ENCODE data around the gene KAT6B. TPM values are rescaled to one million over a fixed set of nuclear protein-coding genes. Genes with fewer than 3 reads are reported as not detected.

KAT6B gene
- total and polyA plus RNA-seq, 2 donors (not counting 1 experiment from before 2014, with no cell fraction given): 3.9 to 37.8 TPM

DNA sequence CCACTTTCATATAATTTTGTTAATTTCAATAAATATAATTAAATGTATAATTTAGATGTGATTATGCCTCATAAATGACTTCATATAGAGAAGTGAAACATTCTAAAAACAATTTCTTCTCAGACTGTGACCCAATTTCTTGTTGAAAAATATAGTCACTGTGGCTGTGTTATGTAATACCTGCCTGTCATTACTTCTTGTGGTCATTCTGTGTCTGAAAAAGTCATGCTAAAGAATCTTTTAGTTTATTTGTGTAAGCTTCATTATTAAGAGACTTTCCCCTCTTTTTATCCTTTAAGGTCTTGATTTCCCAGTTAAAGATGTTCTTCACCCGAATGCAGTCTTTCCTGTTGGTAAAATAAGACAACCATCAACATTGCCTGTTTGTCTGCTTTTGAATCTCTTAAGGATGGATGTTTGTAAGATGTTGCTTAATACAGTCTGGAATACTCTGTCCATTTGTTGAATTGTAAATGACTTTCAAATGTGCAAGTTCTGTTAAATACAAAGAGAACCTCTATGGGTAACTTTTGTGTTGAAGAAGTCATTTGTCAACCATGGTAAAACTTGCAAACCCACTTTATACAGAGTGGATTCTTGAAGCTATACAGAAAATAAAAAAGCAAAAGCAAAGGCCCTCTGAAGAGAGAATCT is 16.0 kb downstream of the KAT6B start:
- Histone ChIP-seq H3K9me3 (ENCODE audit: control insufficient read depth, insufficient read depth, low read depth, low read length) (no peaks in the 10 kb centered on the region), H3K9ac (ENCODE audit: insufficient read depth, low read length) (no peak overlapping the region), H2AFZ (ENCODE audit: low read length) (no peak overlapping the region), H3K27me3 (ENCODE audit: control insufficient read depth, insufficient read depth, low read length) (no peaks in the 10 kb centered on the region), H3K36me3 (ENCODE audit: control insufficient read depth, insufficient read depth, low read length) (no peaks in the 10 kb centered on the region), H3K79me2 (ENCODE audit: control insufficient read depth, insufficient read depth, low read length) (peaks cover 7% of the 10 kb centered on the region), H3K4me1 (ENCODE audit: control insufficient read depth, extremely low read depth, insufficient read depth, low read length) (no peaks in the 10 kb centered on the region), H3K4me2 (ENCODE audit: extremely low read depth, insufficient read depth, low read length) (no peak overlapping the region), H3K4me3 (replicated peaks in 1 of 4; ENCODE audit: control extremely low read depth in 1 of 4, insufficient read depth in 1 of 4, low read depth in 3 of 4, low read length in 4 of 4) (no peak overlapping the region), H4K20me1 (ENCODE audit: control insufficient read depth, extremely low read depth, insufficient read depth, low read length) (no peaks in the 10 kb centered on the region), H3K27ac (ENCODE audit: insufficient read depth, low read length) (no peak overlapping the region)
- no peak for TF ChIP-seq EZH2 (IDR thresholded peaks at IDR 0.05; ENCODE audit: low read length, missing control alignments)
- TF ChIP-seq, protein P1, sequence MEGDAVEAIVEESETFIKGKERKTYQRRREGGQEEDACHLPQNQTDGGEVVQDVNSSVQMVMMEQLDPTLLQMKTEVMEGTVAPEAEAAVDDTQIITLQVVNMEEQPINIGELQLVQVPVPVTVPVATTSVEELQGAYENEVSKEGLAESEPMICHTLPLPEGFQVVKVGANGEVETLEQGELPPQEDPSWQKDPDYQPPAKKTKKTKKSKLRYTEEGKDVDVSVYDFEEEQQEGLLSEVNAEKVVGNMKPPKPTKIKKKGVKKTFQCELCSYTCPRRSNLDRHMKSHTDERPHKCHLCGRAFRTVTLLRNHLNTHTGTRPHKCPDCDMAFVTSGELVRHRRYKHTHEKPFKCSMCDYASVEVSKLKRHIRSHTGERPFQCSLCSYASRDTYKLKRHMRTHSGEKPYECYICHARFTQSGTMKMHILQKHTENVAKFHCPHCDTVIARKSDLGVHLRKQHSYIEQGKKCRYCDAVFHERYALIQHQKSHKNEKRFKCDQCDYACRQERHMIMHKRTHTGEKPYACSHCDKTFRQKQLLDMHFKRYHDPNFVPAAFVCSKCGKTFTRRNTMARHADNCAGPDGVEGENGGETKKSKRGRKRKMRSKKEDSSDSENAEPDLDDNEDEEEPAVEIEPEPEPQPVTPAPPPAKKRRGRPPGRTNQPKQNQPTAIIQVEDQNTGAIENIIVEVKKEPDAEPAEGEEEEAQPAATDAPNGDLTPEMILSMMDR (conservative IDR thresholded peaks at IDR 0.05 in 1 of 2, IDR thresholded peaks at IDR 0.05 in 1 of 2; ENCODE audit: low read depth in 1 of 2, low read length in 2 of 2): no peak
- DNase-seq (ENCODE audit: low read depth in 2 of 2): peak in 1 of 2 donors; percentile 29

GRCh38 chr10:74846958-74847357 is 20.6 kb downstream of the KAT6B start:
- Histone ChIP-seq H3K27me3 (ENCODE audit: control insufficient read depth, insufficient read depth, low read length) (no peaks in the 10 kb centered on the region), H3K27ac (ENCODE audit: insufficient read depth, low read length) (no peak overlapping the region), H3K79me2 (ENCODE audit: control insufficient read depth, insufficient read depth, low read length) (peaks cover 12% of the 10 kb centered on the region), H3K4me3 (replicated peaks in 1 of 4; ENCODE audit: control extremely low read depth in 1 of 4, insufficient read depth in 1 of 4, low read depth in 3 of 4, low read length in 4 of 4) (no peak overlapping the region), H3K4me1 (ENCODE audit: control insufficient read depth, extremely low read depth, insufficient read depth, low read length) (no peaks in the 10 kb centered on the region), H3K9me3 (ENCODE audit: control insufficient read depth, insufficient read depth, low read depth, low read length) (no peaks in the 10 kb centered on the region), H4K20me1 (ENCODE audit: control insufficient read depth, extremely low read depth, insufficient read depth, low read length) (no peaks in the 10 kb centered on the region), H2AFZ (ENCODE audit: low read length) (no peak overlapping the region), H3K4me2 (ENCODE audit: extremely low read depth, insufficient read depth, low read length) (no peak overlapping the region), H3K9ac (ENCODE audit: insufficient read depth, low read length) (no peak overlapping the region), H3K36me3 (ENCODE audit: control insufficient read depth, insufficient read depth, low read length) (no peaks in the 10 kb centered on the region)
- no peak for TF ChIP-seq EZH2 (IDR thresholded peaks at IDR 0.05; ENCODE audit: low read length, missing control alignments)
- TF ChIP-seq, protein P1 (conservative IDR thresholded peaks at IDR 0.05 in 1 of 2, IDR thresholded peaks at IDR 0.05 in 1 of 2; ENCODE audit: low read depth in 1 of 2, low read length in 2 of 2): no peak
- no peak for DNase-seq (ENCODE audit: low read depth in 2 of 2)

- Histone ChIP-seq H3K4me2 (ENCODE audit: extremely low read depth, insufficient read depth, low read length) (peak overlapping the region; percentile 6), H3K4me3 (replicated peaks in 1 of 4; ENCODE audit: control extremely low read depth in 1 of 4, insufficient read depth in 1 of 4, low read depth in 3 of 4, low read length in 4 of 4) (no peak overlapping the region), H3K36me3 (ENCODE audit: control insufficient read depth, insufficient read depth, low read length) (no peaks in the 10 kb centered on the region), H3K4me1 (ENCODE audit: control insufficient read depth, extremely low read depth, insufficient read depth, low read length) (peaks cover 4% of the 10 kb centered on the region), H3K9ac (ENCODE audit: insufficient read depth, low read length) (no peak overlapping the region), H3K79me2 (ENCODE audit: control insufficient read depth, insufficient read depth, low read length) (peaks cover 31% of the 10 kb centered on the region), H3K27me3 (ENCODE audit: control insufficient read depth, insufficient read depth, low read length) (no peaks in the 10 kb centered on the region), H3K27ac (ENCODE audit: insufficient read depth, low read length) (no peak overlapping the region), H4K20me1 (ENCODE audit: control insufficient read depth, extremely low read depth, insufficient read depth, low read length) (no peaks in the 10 kb centered on the region), H3K9me3 (ENCODE audit: control insufficient read depth, insufficient read depth, low read depth, low read length) (no peaks in the 10 kb centered on the region), H2AFZ (ENCODE audit: low read length) (no peak overlapping the region)
- no peak for DNase-seq (ENCODE audit: low read depth in 2 of 2)
- no peak for TF ChIP-seq EZH2 (IDR thresholded peaks at IDR 0.05; ENCODE audit: low read length, missing control alignments)
- TF ChIP-seq, protein P1 (conservative IDR thresholded peaks at IDR 0.05 in 1 of 2, IDR thresholded peaks at IDR 0.05 in 1 of 2; ENCODE audit: low read depth in 1 of 2, low read length in 2 of 2): no peak
These were observed 25.4 kb downstream of the KAT6B start for GRCh38 chr10:74851831-74852230.

Data from fibroblast of lung (primary cell).